Activated naive CD8-positive, alpha-beta T cell treated with anti-CD3 and anti-CD28 coated beads, Interleukin-2, amount 50 U/mL, for 16 hours (primary cell): ENCODE measurements around the gene MXD3.

ENCODE experiments used
- DNase-seq: peaks from one replicate; pipeline ENCODE4 v3.0.0-alpha.2; 2020; ENCODE audit warnings: low read depth, low spot score

Gene MXD3

GRCh38 chr5:177303121-177303924, 8.4 kb downstream of the MXD3 start, which contains the start of the genes PRELID1 and RAB24:
Gene PRELID1, plus strand, starts transcription at chr5:177303799. Its CDS starts 187 bp downstream, at chr5:177303986.
Gene RAB24, minus strand, starts transcription at chr5:177303719. Its CDS starts 431 bp downstream, at chr5:177303288.
- DNase-seq: peak; percentile 73

DNA sequence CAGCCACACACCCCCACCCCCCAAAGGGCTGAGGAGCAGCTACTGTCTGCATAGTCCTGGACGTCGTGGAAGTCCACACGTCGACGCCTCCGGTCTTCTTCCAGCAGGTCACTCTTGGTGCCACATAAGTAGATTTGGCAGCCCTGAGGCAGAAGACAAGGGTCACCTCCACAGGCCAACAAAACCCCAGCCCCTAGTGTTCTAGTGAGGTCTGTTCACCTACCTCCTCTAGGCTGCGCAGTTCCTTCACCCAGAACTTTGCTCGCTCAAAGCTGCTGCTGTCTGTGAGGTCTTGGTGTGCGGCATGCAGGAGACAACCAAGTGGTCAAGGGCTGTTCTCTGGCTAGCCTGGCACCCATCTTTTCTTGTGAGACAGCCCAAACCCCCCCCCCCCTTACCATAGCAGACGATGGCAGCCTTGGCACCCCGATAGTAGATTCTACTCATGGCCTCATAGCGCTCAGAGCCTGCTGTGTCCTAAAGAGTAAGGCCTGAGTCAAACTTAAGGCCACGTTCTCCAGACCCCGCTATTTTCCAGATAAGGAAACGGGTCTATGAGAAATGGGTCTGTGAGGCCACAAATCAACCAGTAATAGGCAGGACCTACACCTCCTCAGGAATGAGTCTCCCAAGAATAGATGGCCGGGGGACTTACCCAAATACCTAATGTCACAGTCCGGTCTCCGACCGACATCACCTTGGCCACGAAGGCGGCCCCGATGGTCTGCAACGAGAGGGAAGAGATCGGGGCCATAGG, 9.2 kb downstream of the MXD3 start:
- DNase-seq: no peak

- DNase-seq: no peak
These were observed 10.1 kb downstream of the MXD3 start for GRCh38 chr5:177301503-177302165.

DNA sequence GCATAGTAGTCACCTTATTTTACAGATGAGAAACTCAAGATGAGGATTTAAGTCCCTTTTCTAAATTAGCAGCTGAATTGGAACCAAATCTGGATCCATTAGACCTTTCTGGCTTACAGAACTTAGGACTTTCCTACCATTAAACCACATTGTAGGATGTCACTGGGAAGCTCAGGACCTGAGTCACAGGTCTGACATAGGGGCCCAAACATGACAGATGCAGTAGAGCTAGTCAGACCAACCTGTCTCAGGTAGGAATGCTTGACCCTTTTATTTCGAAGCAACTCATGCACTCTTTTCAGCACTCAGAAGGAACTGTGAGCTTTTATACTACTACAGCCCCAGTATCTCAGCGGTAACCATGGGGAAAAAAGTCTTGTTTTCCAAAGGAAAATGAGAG, 10.7 kb downstream of the MXD3 start:
- no peak for DNase-seq

- DNase-seq: no peak
These were observed 11.3 kb downstream of the MXD3 start for GRCh38 chr5:177300236-177300880.

DNA sequence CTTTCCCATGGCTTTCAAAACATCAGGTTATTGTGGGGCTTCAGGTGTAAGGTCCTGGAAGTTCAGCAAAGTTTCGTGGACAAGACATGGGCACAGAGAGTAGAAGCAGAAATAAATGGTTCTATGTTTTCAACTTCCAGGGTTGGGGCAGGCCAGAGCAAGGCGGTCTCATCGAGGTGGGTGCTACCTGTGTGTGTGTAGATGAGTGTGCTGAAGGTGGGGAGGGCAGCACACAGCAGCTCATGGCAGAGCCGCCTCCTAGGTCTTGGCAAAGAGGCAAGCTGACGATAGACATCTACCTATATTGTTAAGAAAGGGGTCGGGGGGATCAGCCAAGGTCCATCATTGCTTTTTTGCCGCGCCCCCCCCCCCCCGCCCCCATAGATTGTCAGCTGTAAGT, 12.0 kb downstream of the MXD3 start:
- no peak for DNase-seq

GRCh38 chr5:177297922-177298321, 13.8 kb downstream of the MXD3 start:
- DNase-seq: no peak

DNA sequence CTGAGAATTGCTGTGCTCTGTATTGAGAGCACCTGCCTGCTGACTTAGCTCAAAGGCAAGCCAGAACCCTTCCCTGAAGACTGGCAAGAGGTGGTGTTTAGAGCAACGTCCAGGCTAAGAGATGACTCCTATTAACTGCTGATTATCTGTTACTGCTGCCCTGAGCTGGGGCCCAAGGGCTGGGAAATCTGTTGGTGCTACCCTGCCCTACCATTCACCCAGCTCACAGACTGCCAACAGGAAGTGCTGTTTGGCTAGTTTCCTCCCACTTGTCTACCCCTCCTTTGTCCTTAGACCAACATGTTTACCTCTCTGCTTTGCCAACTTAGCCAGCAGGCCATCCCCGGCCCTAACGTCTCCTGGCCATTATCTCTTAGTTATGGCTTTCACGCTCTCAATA, 15.1 kb downstream of the MXD3 start:
- DNase-seq: no peak

- no peak for DNase-seq
These were observed 15.8 kb downstream of the MXD3 start for GRCh38 chr5:177295924-177296323.

DNA sequence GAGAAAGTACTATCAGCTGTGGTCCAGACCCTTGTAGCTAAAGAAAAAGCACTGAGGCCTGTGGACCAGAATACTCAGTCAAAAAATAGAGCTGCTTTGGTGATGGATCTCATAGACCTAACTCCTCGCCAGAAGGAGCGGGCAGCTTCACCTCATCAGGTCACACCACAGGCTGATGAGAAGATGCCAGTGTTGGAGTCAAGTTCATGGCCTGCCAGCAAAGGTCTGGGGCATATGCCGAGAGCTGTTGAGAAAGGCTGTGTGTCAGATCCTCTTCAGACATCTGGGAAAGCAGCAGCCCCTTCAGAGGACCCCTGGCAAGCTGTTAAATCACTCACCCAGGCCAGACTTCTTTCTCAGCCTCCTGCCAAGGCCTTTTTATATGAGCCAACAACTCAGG, 17.1 kb downstream of the MXD3 start:
- DNase-seq: no peak

DNA sequence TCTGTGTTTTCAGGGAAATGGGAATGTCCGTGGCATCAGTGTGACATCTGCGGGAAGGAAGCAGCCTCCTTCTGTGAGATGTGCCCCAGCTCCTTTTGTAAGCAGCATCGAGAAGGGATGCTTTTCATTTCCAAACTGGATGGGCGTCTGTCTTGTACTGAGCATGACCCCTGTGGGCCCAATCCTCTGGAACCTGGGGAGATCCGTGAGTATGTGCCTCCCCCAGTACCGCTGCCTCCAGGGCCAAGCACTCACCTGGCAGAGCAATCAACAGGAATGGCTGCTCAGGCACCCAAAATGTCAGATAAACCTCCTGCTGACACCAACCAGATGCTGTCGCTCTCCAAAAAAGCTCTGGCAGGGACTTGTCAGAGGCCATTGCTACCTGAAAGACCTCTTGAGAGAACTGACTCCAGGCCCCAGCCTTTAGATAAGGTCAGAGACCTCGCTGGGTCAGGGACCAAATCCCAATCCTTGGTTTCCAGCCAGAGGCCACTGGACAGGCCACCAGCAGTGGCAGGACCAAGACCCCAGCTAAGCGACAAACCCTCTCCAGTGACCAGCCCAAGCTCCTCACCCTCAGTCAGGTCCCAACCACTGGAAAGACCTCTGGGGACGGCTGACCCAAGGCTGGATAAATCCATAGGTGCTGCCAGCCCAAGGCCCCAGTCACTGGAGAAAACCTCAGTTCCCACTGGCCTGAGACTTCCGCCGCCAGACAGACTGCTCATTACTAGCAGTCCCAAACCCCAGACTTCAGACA, 17.7 kb downstream of the MXD3 start:
- no peak for DNase-seq

DNA sequence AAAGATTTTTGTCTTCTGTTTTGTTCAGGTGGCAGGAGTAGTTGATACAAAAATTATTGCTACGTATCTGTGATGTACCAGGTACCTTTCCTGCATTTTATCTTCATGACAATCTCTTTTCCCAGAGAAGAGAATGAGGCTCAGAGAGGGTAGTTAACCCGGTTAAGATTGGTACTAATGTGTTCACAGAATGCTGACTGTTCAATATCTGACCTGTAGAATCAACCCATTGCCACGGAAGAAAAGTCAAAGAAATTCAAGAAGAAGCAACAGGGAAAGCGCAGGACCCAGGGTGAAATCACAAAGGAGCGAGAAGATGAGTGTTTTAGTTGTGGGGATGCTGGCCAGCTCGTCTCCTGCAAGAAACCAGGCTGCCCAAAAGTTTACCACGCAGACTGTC, 20.0 kb downstream of the MXD3 start:
- no peak for DNase-seq

DNA sequence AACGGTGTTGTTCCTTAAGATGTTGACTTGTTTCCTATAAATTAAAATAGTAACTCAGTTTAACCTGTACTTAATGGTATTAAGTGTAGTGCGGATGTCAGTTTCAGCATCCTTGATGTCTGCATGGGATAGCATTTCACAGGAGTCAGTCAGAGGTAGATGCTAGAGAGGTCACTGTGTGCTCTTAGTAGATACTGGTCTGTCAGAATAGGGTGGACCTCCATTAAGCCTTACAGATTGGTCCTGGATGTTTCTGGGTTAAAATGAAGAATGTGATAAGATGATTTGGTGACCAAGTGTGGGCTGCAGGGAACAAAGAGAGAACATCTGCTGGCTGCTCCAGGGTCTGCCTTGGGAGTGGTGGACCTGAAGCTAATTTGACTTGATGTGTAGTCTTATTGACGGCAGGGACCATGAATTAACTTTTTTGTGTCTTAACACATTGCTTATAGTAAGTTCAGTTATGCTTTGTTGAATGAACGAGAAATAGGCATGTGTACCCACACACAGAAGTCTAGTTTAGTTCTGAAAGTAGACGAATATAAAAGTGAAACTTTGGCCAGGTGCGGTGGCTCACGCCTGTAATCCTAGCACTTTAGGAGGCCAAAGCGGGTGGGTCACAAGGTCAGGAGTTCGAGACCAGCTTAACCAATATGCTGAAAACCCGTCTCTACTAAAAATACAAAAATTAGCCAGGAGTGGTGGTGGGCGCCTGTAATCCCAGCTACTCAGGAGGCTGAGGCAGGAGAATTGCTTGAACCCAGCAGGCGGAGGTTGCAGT, 20.7 kb downstream of the MXD3 start:
- DNase-seq: no peak

DNA sequence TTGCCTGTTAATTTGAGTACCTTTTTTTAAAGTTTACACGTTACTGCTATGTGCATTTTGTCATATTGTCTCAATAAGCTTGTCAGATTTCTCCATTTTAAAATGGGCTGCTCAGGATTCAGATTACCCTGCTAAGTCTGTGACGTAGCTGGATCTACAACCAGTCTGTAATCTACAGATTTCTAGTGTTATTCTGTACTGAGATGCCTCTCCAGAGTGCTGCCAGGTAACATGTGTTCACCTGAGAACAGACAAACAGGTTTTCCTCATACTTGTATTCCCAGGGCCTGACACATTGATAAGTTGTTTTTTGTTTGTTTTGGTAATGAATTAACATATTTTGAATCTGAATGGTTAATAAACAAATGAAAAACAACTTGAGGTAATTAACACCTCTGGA, 23.5 kb downstream of the MXD3 start:
- DNase-seq: no peak

- DNase-seq: no peak
These were observed 34.8 kb downstream of the MXD3 start for GRCh38 chr5:177276886-177277285.

DNA sequence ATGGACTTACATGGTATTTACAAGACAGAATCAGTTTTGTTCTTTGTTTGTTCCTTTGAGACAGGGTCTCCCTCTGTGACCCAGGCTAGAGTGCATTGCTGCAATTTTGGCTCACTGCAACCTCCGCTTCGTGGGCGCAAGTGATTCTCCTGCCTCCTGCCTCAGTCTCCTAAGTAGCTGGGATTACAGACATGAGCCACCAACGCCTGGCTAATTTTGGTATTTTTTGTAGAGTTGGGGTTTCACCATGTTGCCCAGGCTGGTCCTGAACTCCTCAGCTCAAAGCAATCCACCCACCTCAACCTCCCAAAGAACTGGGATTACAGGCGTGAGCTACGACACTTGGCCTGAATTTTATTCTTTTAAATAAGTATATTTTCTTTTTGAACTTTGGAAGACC, 35.8 kb downstream of the MXD3 start:
- no peak for DNase-seq

GRCh38 chr5:177271113-177271512, 40.6 kb downstream of the MXD3 start:
- DNase-seq: no peak

DNA sequence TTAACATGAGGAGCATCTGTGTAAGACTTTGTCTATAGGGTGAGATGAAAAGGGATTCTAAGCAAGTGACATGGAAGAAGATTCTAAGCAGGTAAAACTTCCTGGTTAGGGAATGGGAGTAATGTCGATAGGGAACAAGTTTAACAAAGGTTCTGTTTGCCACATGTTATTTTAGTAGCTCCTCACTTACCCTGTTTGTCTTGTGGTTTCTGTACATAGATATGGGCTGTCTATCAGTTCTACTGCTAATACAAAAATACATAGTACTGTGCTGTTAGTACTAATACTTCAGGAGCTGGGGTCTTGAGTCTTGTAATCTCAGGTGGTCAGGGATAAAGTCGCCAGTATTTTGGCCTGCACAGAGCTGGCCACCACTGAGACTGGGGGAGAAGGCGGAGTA, 41.0 kb downstream of the MXD3 start:
- no peak for DNase-seq

- no peak for DNase-seq
These were observed 41.7 kb downstream of the MXD3 start for GRCh38 chr5:177269976-177270375.

GRCh38 chr5:177269232-177269895, 42.3 kb downstream of the MXD3 start:
- no peak for DNase-seq
